Activated CD4-positive, alpha-beta T cell treated with anti-CD3 and anti-CD28 coated beads for 1 hour (primary cell): ENCODE measurements around the gene OR2T4.

Experiments used
- DNase-seq: peaks from one replicate; pipeline ENCODE4 v3.0.0-alpha.2; 2020

OR2T4 gene, protein sequence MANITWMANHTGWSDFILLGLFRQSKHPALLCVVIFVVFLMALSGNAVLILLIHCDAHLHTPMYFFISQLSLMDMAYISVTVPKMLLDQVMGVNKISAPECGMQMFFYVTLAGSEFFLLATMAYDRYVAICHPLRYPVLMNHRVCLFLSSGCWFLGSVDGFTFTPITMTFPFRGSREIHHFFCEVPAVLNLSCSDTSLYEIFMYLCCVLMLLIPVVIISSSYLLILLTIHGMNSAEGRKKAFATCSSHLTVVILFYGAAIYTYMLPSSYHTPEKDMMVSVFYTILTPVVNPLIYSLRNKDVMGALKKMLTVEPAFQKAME

DNA sequence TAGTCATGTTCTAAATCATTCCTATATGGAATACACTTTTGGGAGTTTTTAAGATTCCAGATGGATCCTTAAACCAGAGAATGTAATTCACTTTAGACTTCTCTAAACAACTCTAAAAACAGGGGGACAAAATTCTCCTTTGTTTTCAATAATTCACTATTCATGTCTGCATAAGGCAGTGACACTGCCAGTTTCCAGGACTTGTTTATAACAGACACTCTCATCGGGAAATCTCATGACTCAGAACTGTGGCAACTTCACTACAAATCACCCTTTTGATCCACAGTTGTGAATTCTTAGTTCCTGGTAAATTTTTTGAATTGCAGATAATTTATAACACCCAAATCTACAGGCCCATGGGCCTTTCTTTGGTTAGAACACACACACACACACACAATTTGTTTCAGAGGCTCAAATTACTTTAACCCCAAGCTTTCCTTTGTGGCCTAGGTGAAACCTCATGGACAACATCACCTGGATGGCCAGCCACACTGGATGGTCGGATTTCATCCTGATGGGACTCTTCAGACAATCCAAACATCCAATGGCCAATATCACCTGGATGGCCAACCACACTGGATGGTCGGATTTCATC, at the start of gene OR2T4:
OR2T4 (plus strand) TSS at position 545 of the 595 bp plus-strand sequence; CDS start at position 545, 0 bp downstream.
- DNase-seq, result no peak

DNA sequence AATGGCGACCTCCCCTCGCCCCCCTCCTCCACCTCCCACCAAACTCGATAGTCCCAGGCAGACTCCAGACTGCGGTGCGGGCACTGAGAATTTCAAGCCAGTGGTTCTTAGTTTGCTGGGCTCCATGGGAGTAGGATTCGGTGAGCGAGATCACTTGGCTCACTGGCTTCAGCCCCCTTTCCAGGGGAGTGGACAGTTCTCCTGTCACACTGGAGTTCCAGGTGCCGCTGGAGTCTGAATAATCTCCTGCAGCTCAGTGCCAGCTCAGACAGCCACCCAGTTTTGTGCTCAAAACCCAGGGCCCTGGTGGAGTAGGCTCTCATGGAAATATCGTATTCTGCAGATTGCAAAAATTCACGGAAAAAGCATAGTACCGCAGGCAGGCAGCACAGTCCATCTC, 44.7 kb upstream of the OR2T4 start:
- no peak for DNase-seq

DNA sequence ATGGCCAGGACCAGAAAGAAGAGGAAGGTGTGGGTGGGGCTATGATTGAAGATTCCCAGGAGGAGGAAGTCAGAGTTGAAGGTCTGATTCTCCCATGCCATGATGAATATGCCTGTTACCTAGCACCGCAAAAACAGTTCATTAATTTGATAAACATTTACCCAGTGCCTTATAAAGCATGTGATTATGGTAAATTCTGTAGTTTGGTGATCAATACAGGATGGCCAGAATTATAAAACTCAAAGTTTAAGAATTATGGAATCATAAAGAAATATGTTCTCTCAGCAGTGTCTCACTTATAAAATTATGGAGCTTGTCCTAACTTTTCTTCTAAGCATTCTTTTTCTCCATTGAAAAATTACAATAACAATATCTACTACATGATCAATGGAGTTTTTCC, 37.0 kb upstream of the OR2T4 start, which contains the start of gene OR2M7:
OR2M7 (minus strand) TSS at position 101 of the 400 bp plus-strand sequence; CDS start at position 101, 0 bp downstream.
- no peak for DNase-seq

DNA sequence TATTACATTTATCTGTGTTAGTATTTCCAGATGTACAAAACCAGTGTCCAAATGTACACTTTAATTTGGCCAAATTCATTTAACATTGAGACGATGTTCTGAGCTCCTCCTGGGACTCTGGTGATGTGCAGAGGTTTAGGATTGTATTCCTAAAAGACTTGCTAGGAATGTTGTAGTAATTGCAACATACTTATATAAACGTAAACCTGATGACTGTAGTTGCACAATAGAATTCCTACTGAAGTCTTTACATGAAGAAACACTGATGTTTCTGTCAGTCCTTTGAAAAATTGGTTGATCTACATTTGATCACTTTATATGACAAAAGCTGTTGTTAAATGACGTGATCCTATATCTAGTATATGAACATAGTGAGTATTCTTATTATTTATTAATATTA, 18.0 kb upstream of the OR2T4 start:
- DNase-seq, result no peak

DNA sequence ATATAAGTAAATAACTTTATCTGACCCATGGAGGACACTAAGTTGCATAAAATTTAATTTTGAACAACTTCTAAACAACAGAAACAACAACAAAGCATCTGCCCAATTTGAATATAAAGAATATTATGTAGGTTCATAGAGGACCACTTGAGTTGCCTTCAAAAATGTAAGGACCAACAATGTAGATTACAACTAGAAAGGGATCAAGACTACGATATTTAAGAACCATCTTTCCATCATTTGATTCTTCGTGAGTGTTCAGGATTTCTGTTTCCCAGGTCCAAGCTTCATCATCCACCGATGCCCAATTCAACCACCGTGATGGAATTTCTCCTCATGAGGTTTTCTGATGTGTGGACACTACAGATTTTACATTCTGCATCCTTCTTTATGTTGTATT, 13.0 kb upstream of the OR2T4 start, which contains the start of gene OR14C36:
OR14C36 (plus strand) TSS at position 301 of the 400 bp plus-strand sequence; CDS start at position 301, 0 bp downstream.
- no peak for DNase-seq

DNA sequence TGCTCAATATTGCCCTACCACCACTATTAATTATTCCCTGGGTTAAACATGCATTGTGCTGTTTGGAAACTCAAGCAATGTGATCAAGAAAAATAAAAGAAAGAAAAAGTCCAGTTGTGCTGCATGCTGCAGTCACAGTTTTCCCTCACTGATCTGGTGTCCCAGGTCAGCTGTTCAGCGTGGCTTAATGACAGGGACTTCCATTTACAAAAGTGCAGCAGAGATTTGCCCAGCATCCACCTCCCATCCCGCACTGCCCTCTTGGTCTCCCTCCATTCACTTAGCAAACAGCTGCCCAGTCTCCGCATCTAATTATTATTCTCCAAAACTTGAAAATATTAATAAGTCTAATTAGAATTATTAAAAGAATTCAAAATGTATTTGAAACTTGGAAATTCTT, 2.0 kb upstream of the OR2T4 start:
- no peak for DNase-seq

DNA sequence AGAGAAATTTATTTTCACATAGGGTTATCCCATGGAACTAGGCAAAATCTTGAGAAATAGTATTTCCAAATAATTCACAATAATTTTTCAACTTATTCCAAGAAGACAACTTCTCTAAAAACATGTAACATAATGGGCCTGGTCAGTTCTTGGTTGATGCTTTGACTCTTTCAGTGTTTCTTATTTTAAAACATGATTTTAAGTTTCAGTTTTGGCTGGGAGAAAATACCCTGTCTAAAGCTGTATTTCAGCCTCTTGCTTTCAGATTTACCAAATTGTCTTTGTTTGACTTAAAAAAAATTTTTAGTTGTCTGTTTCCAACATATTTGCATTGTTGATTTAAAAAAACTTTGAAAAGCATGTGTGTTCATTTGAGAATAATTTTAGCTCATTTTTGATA, 5.1 kb downstream of the OR2T4 start:
- DNase-seq, result no peak

DNA sequence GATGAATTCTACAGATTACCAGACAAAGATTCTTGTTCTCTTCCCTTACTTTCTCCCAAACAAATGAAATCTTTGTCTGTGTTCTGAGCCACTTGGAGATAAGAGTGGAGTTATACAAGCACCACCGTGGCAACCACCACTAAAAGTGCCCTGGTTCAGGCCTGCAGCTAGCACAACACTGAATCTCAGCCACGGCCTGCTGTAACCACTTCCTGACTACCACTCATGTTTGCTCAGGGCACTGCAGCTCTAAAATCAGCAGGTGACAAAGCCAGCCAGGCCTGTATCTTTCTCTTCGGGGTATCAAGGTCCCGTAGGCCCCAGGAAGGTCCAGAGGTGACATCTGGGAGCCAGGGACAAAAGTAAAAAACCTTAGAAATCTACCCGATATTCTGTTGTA, 10.9 kb downstream of the OR2T4 start:
- no peak for DNase-seq

DNA sequence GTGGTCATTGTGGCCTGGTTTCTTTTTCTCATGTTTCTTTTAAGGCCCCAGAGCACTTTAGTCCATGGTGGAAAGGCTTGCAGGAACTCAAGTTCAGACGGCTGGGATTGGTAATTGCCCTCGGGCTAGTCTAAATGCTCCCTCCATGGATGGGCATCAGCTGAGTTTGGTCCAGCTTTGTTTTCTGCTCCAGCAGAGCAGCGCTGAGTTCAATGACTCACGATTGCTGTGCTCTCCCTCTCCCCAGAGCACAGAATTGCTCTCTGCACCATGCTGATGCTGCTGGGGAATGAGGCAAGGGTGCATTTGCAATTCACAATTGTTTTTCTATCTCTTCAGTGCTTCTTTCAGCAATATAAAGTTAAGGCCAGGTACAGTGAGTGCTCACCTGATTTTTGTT, 12.3 kb downstream of the OR2T4 start:
- DNase-seq, result no peak

DNA sequence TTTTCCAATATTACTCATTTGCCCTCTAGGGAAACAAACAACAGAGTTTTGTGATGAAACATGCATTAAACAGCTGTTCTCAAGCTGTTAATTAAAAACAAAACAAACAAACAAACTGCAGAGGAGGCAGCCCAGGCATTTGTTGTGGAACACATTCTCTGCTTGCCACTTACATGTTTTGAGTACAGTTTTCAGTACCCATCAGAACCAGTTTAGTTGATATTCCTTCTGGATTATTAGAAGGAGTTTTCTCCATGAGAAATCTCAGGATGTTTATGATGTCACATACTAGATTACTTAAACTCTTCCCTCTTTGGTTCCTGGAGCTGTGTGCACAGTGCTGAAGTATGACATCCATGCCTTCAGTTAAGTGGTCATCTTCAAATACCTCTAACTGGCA, 14.0 kb downstream of the OR2T4 start, which contains the start of gene OR2T6:
OR2T6 (plus strand) TSS at position 301 of the 400 bp plus-strand sequence. CDS start 11,863 bp downstream, outside the sequence.
- no peak for DNase-seq

DNA sequence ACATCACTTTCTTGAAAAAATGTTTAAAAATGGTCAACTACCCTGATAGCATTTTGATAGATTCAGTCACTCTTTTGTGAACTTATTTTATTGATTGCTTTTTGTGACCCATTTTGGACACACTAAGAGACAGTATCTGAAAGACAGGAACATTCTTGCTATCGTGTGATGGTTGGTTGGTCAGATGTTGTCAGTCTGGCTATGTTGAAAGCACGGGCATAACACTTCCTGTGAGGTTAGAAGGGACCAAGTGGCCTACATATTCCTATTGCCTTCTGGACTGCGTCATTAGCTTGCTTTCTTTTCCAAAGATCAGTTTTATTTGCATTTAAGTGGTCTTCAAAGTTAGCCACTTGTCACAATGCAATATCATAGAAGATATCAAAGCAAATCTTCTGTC, 15.5 kb downstream of the OR2T4 start:
- DNase-seq, result no peak

DNA sequence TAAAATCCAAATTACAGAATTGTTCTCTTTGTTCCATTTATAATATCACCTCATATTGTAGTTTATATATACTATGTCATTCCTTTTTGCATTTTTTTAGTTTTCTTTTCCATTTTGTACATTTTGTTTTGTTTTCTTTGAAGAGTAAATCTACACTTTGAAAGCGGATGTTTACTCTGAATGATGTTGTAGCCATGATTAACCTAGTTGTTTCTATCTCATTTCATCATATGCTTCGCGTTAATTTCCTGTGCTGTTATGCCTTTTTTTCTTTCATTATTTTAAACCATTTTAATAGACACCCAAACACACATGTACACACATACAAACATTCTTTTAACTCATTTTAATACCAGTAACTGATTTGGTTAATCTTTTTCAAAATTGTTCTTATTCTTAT, 19.4 kb downstream of the OR2T4 start:
- DNase-seq, result no peak

DNA sequence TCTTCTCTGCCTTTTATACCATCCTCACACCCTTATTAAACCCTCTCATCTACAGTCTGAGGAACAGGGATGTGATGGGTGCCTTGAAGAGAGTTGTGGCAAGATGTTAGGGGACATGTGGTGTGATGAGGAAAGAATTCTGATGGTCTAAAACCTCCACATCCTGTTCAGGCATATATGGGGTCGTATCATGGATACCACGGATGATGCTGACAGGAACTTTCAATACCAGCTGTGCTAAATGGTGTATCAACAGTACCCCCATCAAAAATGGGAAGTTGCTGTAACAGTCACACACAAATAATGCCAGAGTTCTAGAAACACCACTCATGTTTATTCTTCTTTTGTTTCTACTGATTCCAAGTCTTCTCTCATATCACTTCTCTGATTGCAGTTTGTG, 27.0 kb downstream of the OR2T4 start:
- DNase-seq, result no peak

DNA sequence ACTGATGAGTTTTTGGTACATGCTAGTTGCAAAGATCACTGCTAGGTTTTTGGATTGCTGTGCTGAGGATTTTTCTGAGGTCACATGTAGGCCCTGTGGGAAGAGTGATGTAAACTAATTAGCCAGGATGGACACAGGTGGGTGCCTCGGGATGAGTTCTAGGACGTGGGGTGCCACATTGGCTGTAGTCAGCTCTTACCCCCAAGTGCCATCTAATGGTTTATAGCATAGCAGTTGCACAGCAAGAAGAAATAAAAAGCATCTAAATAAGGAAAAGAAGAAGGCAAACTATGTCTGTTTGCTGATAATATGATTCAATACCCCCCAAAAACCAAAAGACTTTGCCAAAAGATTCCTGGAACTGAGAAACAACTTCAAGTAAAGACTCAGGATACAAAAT, 31.6 kb downstream of the OR2T4 start:
- DNase-seq, result no peak

DNA sequence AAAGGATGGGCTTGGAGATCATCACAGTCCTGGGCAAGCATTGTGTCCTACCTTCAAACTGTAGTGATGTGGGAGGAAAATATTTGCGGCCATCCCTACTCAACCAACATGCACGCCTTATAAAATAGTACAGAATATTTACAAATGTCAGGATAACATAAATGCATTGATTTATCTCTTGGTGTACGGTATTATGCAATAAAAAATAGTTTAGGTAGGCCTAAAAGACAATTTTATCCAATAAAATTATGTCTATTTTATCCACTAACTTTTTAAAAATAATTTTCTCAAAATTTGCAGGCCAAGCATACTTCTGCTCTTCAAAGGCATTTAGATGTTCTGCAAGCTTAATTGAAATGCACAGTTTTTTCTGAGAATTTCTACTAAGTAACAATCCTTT, 41.3 kb downstream of the OR2T4 start, which contains the start of gene OR2T1:
OR2T1 (plus strand) TSS at position 301 of the 400 bp plus-strand sequence. CDS start 3,100 bp downstream, outside the sequence.
- DNase-seq, result no peak

DNA sequence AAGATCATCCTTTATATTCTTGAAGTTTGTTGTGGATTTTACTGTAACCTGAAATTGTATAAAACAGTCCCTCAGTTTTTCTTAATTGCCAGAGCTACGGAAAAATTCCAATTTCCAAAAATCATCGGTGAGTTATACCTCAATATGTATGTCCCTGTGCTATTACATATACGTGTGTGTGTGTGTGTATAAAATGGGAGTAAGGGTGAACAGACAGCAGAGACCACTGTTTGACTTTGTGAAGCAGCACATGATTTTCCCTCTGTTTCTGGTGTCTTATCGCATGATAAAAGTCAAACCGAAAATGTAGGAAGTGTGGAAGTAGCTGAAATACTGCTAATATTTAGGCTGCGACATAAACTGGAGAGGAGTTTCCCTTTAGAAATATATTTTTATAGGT, 42.6 kb downstream of the OR2T4 start:
- no peak for DNase-seq

DNA sequence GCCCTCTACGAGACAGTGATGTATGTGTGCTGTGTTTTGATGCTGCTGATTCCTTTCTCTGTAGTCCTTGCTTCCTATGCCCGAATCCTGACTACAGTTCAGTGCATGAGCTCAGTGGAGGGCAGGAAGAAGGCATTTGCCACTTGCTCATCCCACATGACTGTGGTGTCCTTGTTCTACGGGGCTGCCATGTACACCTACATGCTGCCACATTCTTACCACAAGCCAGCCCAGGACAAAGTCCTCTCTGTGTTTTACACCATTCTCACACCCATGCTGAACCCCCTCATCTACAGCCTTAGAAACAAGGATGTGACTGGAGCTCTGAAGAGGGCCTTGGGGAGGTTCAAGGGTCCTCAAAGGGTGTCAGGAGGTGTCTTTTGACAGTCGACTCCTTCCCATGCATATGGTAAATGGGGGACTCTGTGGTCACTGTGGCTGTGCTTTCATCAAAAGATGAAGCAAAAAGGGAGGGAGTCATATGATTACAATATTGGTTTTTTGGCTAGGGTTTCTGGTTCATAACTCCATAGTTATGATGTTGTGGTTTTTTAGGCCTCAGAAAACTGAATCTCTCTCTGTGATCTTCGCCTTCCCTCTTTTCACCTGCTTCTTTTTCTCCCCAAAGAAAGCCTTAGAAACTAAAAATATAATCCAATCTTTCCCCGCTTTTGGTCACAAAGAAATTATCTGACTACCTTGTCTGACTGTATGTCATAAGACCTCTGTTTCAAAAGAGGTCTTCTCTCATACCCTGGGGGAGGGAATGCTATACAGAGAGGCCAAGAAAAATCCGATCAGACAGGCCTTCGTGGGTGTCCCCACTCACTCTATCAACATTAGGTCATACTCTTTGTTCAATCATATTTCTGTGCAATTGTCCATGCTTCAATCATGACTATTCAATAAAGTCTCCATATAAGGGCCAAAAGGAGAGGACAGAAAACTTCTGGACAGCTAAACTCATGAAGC, 45.5 kb downstream of the OR2T4 start:
- DNase-seq, result no peak
